ENCODE measurements around the gene TIE1. TPM values are rescaled to one million over a fixed set of nuclear protein-coding genes. Genes with fewer than 3 reads are reported as not detected.
A peak's percentile ranks its signal among the peaks of the same experiment; 100 is the strongest.

TIE1 gene
- total and polyA plus RNA-seq, 2 of the 13 experiments (the other 11 are each of a cell fraction or from before 2014, with no cell fraction given): 0.58 to 0.84 TPM

- no peak for TF ChIP-seq ATF5 (CRISPR knock-in tag; IDR thresholded peaks at IDR 0.05; ENCODE audit: low read depth)
- TF ChIP-seq THAP8 (CRISPR knock-in tag; IDR thresholded peaks at IDR 0.05; ENCODE audit: borderline replicate concordance): no peak
- no peak for TF ChIP-seq MLX (CRISPR knock-in tag; IDR thresholded peaks at IDR 0.05)
- TF ChIP-seq ADNP (CRISPR knock-in tag; IDR thresholded peaks at IDR 0.05): no peak
- TF ChIP-seq HHEX (CRISPR knock-in tag; IDR thresholded peaks at IDR 0.05): no peak
- no peak for TF ChIP-seq PLSCR1 (CRISPR knock-in tag; IDR thresholded peaks at IDR 0.05; ENCODE audit: borderline replicate concordance)
- peak; percentile 70 for TF ChIP-seq CREM (IDR thresholded peaks at IDR 0.05)
- no peak for TF ChIP-seq CREM (CRISPR knock-in tag; IDR thresholded peaks at IDR 0.05)
- peak; percentile 93; the same call in 1 of the 2 replicates for TF ChIP-seq ZC3H13 (CRISPR knock-in tag; IDR thresholded peaks at IDR 0.05)
- TF ChIP-seq ZNF710 (CRISPR knock-in tag; IDR thresholded peaks at IDR 0.05; ENCODE audit: borderline replicate concordance): no peak
- no peak for TF ChIP-seq SOX13 (IDR thresholded peaks at IDR 0.05)
- no peak for TF ChIP-seq SOX13 (CRISPR knock-in tag; conservative IDR thresholded peaks at IDR 0.05 in 1 of 2, IDR thresholded peaks at IDR 0.05 in 1 of 2)
- no peak for TF ChIP-seq STAT6 (CRISPR knock-in tag; IDR thresholded peaks at IDR 0.05; ENCODE audit: borderline replicate concordance)
- TF ChIP-seq PAF1 (CRISPR knock-in tag; IDR thresholded peaks at IDR 0.05): no peak
- TF ChIP-seq ZNF788 (CRISPR knock-in tag; IDR thresholded peaks at IDR 0.05; ENCODE audit: borderline replicate concordance): peak; percentile 45; the same call in 1 of the 2 replicates
- TF ChIP-seq GPBP1L1 (CRISPR knock-in tag; IDR thresholded peaks at IDR 0.05): no peak
- peak; percentile 72; the same call in 1 of the 2 replicates for TF ChIP-seq PCBP1 (IDR thresholded peaks at IDR 0.05; ENCODE audit: borderline replicate concordance, low read depth, low read length)
- TF ChIP-seq ATF3 (CRISPR knock-in tag; IDR thresholded peaks at IDR 0.05): no peak
- TF ChIP-seq ZBTB7B (CRISPR knock-in tag; IDR thresholded peaks at IDR 0.05): no peak
These were observed 58.2 kb downstream of the TIE1 start, which contains the start of gene CDC20 (continued) for GRCh38 chr1:43358746-43359693.

Measured in HepG2 (cell line).